Karpas-422 (cell line): Measurements from ENCODE around the gene SIGLEC7. TPM values are rescaled to one million over a fixed set of nuclear protein-coding genes. Genes with fewer than 3 reads are reported as not detected.

Source experiments
- DNase-seq: peaks from one replicate; pipeline ENCODE4 v3.0.0-alpha.2; 2015
- H2AFZ ChIP-seq: fragments of 200-600 bp; sonication (generic); 2 replicates; pipeline ENCODE4 v1.6.1; 2014; ENCODE audit warnings: antibody characterized with exemption, low read length, mixed read lengths
- H3K27ac ChIP-seq: fragments of 200-600 bp; sonication (generic); 2 replicates; pipeline ENCODE4 v1.5.1; 2014; ENCODE audit warnings: mild to moderate bottlenecking, low read length, moderate library complexity
- H3K27me3 ChIP-seq: fragments of 200-600 bp; sonication (generic); 2 replicates; pipeline ENCODE4 v1.6.1; 2014; ENCODE audit warnings: low read length, mixed read lengths
- H3K36me3 ChIP-seq: fragments of 200-600 bp; sonication (generic); 2 replicates; pipeline ENCODE4 v1.6.1; 2014; ENCODE audit warnings: low read length, mixed read lengths; ENCODE audit not compliant: insufficient read depth
- H3K4me1 ChIP-seq: fragments of 200-600 bp; sonication (generic); 2 replicates; pipeline ENCODE4 v1.6.1; 2014; ENCODE audit warnings: mild to moderate bottlenecking, low read length, mixed read lengths
- H3K4me2 ChIP-seq: fragments of 200-600 bp; sonication (generic); 2 replicates; pipeline ENCODE4 v1.6.1; 2014; ENCODE audit warnings: low read length, low read depth, mild to moderate bottlenecking; ENCODE audit not compliant: poor library complexity, severe bottlenecking
- H3K4me3 ChIP-seq: fragments of 200-600 bp; sonication (generic); 2 replicates; pipeline ENCODE4 v1.5.1; 2014; ENCODE audit warnings: mild to moderate bottlenecking, antibody characterized with exemption, low read length, mixed read lengths
- H3K79me2 ChIP-seq: fragments of 200-600 bp; sonication (generic); 2 replicates; pipeline ENCODE4 v1.6.1; 2014; ENCODE audit warnings: mild to moderate bottlenecking, low read length, mixed read lengths
- H3K9ac ChIP-seq: fragments of 200-600 bp; sonication (generic); 2 replicates; pipeline ENCODE4 v1.6.0; 2014; ENCODE audit warnings: low read length
- H3K9me2 ChIP-seq: fragments of 200-600 bp; sonication (generic), shearing (Covaris generic); replicated peaks from 2 replicates; pipeline ENCODE4 v1.6.0; 2014; ENCODE audit warnings: mild to moderate bottlenecking, low read length, moderate library complexity; ENCODE audit not compliant: insufficient read depth
- H3K9me3 ChIP-seq: fragments of 300-700, 200-600 bp; sonication (generic); 2 replicates; pipeline ENCODE4 v1.6.1; 2014; ENCODE audit warnings: low read length, mixed read lengths
- H4K20me1 ChIP-seq: fragments of 200-600 bp; sonication (generic); 2 replicates; pipeline ENCODE4 v1.6.1; 2014; ENCODE audit warnings: mild to moderate bottlenecking, antibody characterized with exemption, low read length, low read depth; ENCODE audit not compliant: insufficient read depth
- total RNA-seq: library from RNA; depleted of rRNA; stranded (reverse); fragments of >200 nt; shearing (Covaris generic); gene quantifications from 2 replicates; pipeline ENCODE4 v1.2.3, GENCODE V29; 2014; ENCODE audit warnings: low replicate concordance

The SIGLEC7 gene
- total RNA-seq, 1 experiment from 2014 or later = not detected

GRCh38 chr19:51098365-51099046 is 43.6 kb upstream of the SIGLEC7 start:
- Histone ChIP-seq H3K27me3 (no peaks in the 10 kb centered on the region), H3K4me2 (no peak overlapping the region), H3K4me3 (no peak overlapping the region), H3K9me3 (no peaks in the 10 kb centered on the region), H3K36me3 (peaks cover 13% of the 10 kb centered on the region; the same call in 1 of the 2 replicates), H3K79me2 (peaks cover 10% of the 10 kb centered on the region; the same call in 1 of the 2 replicates), H3K9me2 (no peaks in the 10 kb centered on the region), H3K27ac (no peak overlapping the region), H3K4me1 (no peaks in the 10 kb centered on the region), H3K9ac (no peak overlapping the region), H4K20me1 (peaks cover 33% of the 10 kb centered on the region), H2AFZ (no peak overlapping the region)
- DNase-seq = no peak

DNA sequence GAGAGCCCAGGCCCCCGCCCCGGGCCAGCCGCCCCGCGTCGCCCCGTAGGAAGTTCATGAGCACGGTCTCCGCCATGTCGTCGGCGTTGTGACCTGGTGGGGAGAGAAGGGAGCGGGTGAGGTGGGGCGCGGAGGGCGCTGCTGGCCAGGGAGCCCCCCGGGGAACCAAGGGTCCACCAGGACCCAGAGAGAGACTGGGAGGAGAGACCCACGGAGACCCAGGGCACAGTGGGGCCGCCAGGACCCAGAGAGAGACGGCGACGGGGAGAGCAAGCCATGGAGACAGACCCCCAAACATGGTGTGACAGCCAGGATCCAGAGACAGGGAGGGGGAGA is 43.1 kb upstream of the SIGLEC7 start:
- peaks cover 28% of the 10 kb centered on the region for H4K20me1 ChIP-seq
- no peaks in the 10 kb centered on the region for H3K9me3 ChIP-seq
- H3K27ac ChIP-seq = no peak overlapping the region
- H3K36me3 ChIP-seq = peaks cover 13% of the 10 kb centered on the region; the same call in 1 of the 2 replicates
- no peaks in the 10 kb centered on the region for H3K4me1 ChIP-seq
- no peak for DNase-seq
- H3K9me2 ChIP-seq = no peaks in the 10 kb centered on the region
- H3K4me3 ChIP-seq = no peak overlapping the region
- H3K79me2 ChIP-seq = peaks cover 10% of the 10 kb centered on the region; the same call in 1 of the 2 replicates
- H3K27me3 ChIP-seq = no peaks in the 10 kb centered on the region
- H2AFZ ChIP-seq = no peak overlapping the region
- no peak overlapping the region for H3K4me2 ChIP-seq
- H3K9ac ChIP-seq = no peak overlapping the region

DNA sequence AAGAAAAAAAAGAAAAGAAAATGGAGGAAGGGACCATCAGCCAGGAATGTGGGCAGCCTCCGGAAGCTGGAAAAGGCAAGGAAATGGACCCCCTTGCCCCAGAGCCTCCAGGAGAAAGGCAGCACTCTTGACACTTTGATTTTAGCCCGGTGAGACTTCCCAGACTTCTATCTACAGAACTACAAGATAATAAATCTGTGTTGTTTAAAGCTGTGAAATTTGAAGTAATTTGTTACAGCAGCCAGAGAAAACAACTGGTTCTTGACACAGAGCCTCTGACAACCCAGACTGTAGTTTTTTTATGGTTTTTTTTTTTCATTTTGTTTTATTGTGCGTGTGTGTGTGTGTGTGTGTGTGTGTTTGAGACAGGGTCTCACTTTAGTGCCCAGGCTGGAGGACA is 41.5 kb upstream of the SIGLEC7 start:
- no peak for DNase-seq
- no peak overlapping the region for H2AFZ ChIP-seq

DNA sequence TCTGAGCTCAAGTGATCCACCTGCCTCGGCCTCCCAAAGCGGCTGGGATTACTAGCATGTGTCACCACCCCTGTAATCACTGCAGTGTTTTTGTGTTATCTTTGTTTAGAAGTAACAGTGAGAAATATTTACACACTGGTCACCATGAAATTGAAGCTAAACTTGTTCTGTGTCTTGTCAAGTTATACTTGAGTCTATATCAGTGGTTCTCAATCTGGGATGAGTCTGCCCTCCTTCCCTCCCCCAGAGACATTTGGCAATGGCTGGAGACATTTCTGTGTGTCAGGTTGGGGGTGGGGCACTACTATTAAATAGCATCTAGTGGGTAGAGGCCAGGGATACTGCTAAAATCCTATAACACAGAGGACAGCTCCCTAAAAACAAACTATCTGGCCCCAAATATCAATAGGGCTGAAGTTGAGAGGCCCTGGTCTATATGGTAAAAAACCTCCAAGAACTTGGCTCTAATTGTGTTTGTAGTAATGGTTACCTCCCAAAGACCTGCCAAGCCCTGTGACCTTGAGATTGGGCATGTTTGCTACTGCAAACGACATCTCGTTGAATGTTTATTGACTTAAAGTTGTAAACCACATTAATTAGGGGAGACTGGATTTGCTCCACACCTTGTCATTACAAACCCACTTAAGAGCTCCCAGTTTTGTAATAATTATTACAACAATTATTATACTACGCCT is 40.8 kb upstream of the SIGLEC7 start:
- no peak overlapping the region for H3K27ac ChIP-seq
- no peak for DNase-seq
- no peaks in the 10 kb centered on the region for H3K9me3 ChIP-seq
- no peaks in the 10 kb centered on the region for H3K9me2 ChIP-seq
- H3K27me3 ChIP-seq = no peaks in the 10 kb centered on the region
- no peaks in the 10 kb centered on the region for H3K4me1 ChIP-seq
- peaks cover 13% of the 10 kb centered on the region; the same call in 1 of the 2 replicates for H3K36me3 ChIP-seq
- no peak overlapping the region for H3K9ac ChIP-seq
- H3K79me2 ChIP-seq = peaks cover 29% of the 10 kb centered on the region
- no peak overlapping the region for H3K4me2 ChIP-seq
- H2AFZ ChIP-seq = no peak overlapping the region
- peaks cover 15% of the 10 kb centered on the region for H4K20me1 ChIP-seq
- H3K4me3 ChIP-seq = no peak overlapping the region

More for the DNA sequence above, 41.5 kb upstream of the SIGLEC7 start:
- Histone ChIP-seq H3K4me2 (no peak overlapping the region), H3K27me3 (no peaks in the 10 kb centered on the region), H3K27ac (no peak overlapping the region), H3K4me1 (no peaks in the 10 kb centered on the region), H3K9ac (no peak overlapping the region), H4K20me1 (peaks cover 21% of the 10 kb centered on the region), H3K36me3 (peaks cover 17% of the 10 kb centered on the region; the same call in 1 of the 2 replicates), H3K79me2 (peaks cover 22% of the 10 kb centered on the region), H3K9me2 (no peaks in the 10 kb centered on the region), H3K9me3 (no peaks in the 10 kb centered on the region), H3K4me3 (no peak overlapping the region)

DNA sequence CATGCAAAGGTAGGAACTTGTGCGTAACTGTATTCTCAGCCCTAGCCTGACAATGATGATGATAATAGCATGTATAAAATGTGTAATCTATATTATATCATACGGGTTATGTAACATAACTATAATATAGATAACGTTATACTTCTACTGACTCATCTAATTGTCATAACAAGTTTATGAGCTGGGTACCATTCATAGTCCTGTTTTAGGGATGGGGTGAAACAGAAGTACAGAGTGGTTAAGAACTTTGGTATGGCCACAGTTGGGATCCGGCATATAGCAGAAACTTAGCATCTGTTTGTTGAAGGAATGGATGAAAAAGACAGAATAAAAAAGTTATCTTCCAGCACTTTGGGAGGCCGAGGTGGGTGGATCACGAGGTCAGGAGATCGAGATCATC is 39.1 kb upstream of the SIGLEC7 start:
- 0 out of 2 replicates have a peak, but pooled peaks cover 6% of the 10 kb centered on the region for H4K20me1 ChIP-seq
- peaks cover 43% of the 10 kb centered on the region for H3K79me2 ChIP-seq
- DNase-seq = no peak

DNA sequence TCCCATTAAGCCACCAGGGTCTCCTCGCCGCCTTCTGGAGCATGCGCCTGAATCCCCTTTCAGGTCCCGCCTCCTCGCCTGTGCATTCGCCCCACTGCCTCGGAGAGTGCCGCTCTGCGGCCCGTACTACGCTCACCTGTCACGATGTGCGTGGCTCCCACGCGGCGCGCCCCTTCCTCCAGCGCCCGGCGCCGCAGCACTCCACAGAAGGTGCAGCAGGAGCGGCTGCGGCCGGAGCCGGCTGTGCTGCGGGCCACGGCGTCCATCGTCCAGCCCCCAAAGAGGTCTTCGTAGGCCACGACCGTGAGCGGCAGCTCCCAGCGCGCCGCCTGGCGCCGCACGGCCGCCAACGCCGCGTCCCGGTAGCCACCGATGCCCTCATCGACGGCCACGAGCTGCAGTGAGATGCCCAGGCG is 38.2 kb upstream of the SIGLEC7 start:
- peaks cover 13% of the 10 kb centered on the region; the same call in 1 of the 2 replicates for H3K36me3 ChIP-seq
- no peaks in the 10 kb centered on the region for H3K9me3 ChIP-seq
- peaks cover 14% of the 10 kb centered on the region for H3K4me1 ChIP-seq
- no peak overlapping the region for H3K4me3 ChIP-seq
- DNase-seq = no peak
- H4K20me1 ChIP-seq = 0 out of 2 replicates have a peak, but pooled peaks cover 6% of the 10 kb centered on the region
- no peak overlapping the region for H2AFZ ChIP-seq
- H3K27ac ChIP-seq = no peak overlapping the region
- no peak overlapping the region for H3K9ac ChIP-seq
- no peaks in the 10 kb centered on the region for H3K27me3 ChIP-seq
- H3K4me2 ChIP-seq = no peak overlapping the region
- no peaks in the 10 kb centered on the region for H3K9me2 ChIP-seq
- peaks cover 45% of the 10 kb centered on the region for H3K79me2 ChIP-seq

More for the DNA sequence above, 39.1 kb upstream of the SIGLEC7 start:
- no peak overlapping the region for H3K27ac ChIP-seq
- H3K9me3 ChIP-seq = no peaks in the 10 kb centered on the region
- no peak overlapping the region for H2AFZ ChIP-seq
- H3K4me2 ChIP-seq = no peak overlapping the region
- H3K4me1 ChIP-seq = peaks cover 9% of the 10 kb centered on the region
- no peaks in the 10 kb centered on the region for H3K9me2 ChIP-seq
- peaks cover 13% of the 10 kb centered on the region; the same call in 1 of the 2 replicates for H3K36me3 ChIP-seq
- H3K27me3 ChIP-seq = no peaks in the 10 kb centered on the region
- H3K4me3 ChIP-seq = no peak overlapping the region
- no peak overlapping the region for H3K9ac ChIP-seq

GRCh38 chr19:51107406-51108065 is 34.6 kb upstream of the SIGLEC7 start:
- Histone ChIP-seq H3K4me1 (peaks cover 15% of the 10 kb centered on the region), H3K36me3 (peaks cover 10% of the 10 kb centered on the region; the same call in 1 of the 2 replicates), H2AFZ (peak overlapping the region; percentile 35; the same call in 1 of the 2 replicates)

More at GRCh38 chr19:51107406-51108065, 34.6 kb upstream of the SIGLEC7 start:
- Histone ChIP-seq H3K9ac (peak overlapping the region; percentile 86), H3K9me2 (no peaks in the 10 kb centered on the region), H3K27me3 (no peaks in the 10 kb centered on the region), H4K20me1 (0 out of 2 replicates have a peak, but pooled peaks cover under 1% of the 10 kb centered on the region), H3K9me3 (no peaks in the 10 kb centered on the region), H3K4me3 (peak overlapping the region; percentile 88), H3K4me2 (peak overlapping the region; percentile 82), H3K79me2 (peaks cover 41% of the 10 kb centered on the region), H3K27ac (no peak overlapping the region; the same call in 1 of the 2 replicates)
- DNase-seq = peak; percentile 78
